Left lobe of liver (tissue), 2 donors: ENCODE results near the gene PLXDC2. TPM values are rescaled to one million over a fixed set of nuclear protein-coding genes. Genes with fewer than 3 reads are reported as not detected.

Experiments used
- ATAC-seq: fragments of 200-7000 bp; cut with Tn5 transposase; one replicate; pipeline ENCODE4 v1.9.1; 2020; ENCODE audit warnings: mild to moderate bottlenecking, moderate library complexity
- DNase-seq: peaks from one replicate; pipeline ENCODE4 v3.0.0-alpha.2; 2020; ENCODE audit warnings: low spot score
- total RNA-seq: library from RNA; stranded (reverse); gene quantifications from one replicate; pipeline ENCODE4 v1.2.1, GENCODE V29; 2021
- donor health status: DM: no; HTN: no; CAD: no; lungs with moderate emphysema.
- donor health status: DM: no; HTN: yes; CAD: no.

The PLXDC2 gene
- total RNA-seq, 1 donor from 2014 or later = 5.0 TPM

GRCh38 chr10:20300735-20301134 lies 484.5 kb downstream of the PLXDC2 start:
- ATAC-seq = no peak
- no peak for DNase-seq

GRCh38 chr10:20302033-20302432 lies 485.8 kb downstream of the PLXDC2 start:
- DNase-seq = no peak
- no peak for ATAC-seq

GRCh38 chr10:20303453-20304152 lies 487.4 kb downstream of the PLXDC2 start:
- DNase-seq (no peak), ATAC-seq (no peak)

GRCh38 chr10:20313665-20314064 lies 497.4 kb downstream of the PLXDC2 start:
- ATAC-seq (no peak), DNase-seq (no peak)

GRCh38 chr10:20314431-20314830 lies 498.2 kb downstream of the PLXDC2 start:
- ATAC-seq = no peak
- DNase-seq = no peak

- ATAC-seq (no peak), DNase-seq (no peak)
Observed at GRCh38 chr10:20327954-20328353, 511.7 kb downstream of the PLXDC2 start.

GRCh38 chr10:20330246-20330645 lies 514.0 kb downstream of the PLXDC2 start:
- ATAC-seq (no peak), DNase-seq (no peak)

GRCh38 chr10:20334559-20334958 lies 518.3 kb downstream of the PLXDC2 start:
- no peak for ATAC-seq
- no peak for DNase-seq
